Activated CD8-positive, alpha-beta memory T cell treated with anti-CD3 and anti-CD28 coated beads, Interleukin-2, amount 50 U/mL, for 24 hours (primary cell): ENCODE data around the gene ZBTB12.
"Not testable (repeated sequence)": the region's sequence is repeated elsewhere in the genome, so short reads cannot be mapped to it uniquely, and the experiment has no call there.

Experiments
- DNase-seq: peaks from one replicate; pipeline ENCODE4 v3.0.0-alpha.2; 2020; ENCODE audit errors: extremely low read depth

Gene ZBTB12

GRCh38 chr6:31876357-31876756, 25.5 kb downstream of the ZBTB12 start:
- no peak for DNase-seq

- no peak for DNase-seq
Measured at GRCh38 chr6:31875877-31876276, 26.0 kb downstream of the ZBTB12 start.

GRCh38 chr6:31874836-31875572, 26.9 kb downstream of the ZBTB12 start:
- DNase-seq: no peak

GRCh38 chr6:31874084-31874670, 27.7 kb downstream of the ZBTB12 start:
- no peak for DNase-seq

GRCh38 chr6:31871046-31871659, 30.7 kb downstream of the ZBTB12 start:
- no peak for DNase-seq

- DNase-seq: no peak
Measured at GRCh38 chr6:31870385-31870921, 31.4 kb downstream of the ZBTB12 start.

- no peak for DNase-seq
Measured at GRCh38 chr6:31869343-31869742, 32.5 kb downstream of the ZBTB12 start.

GRCh38 chr6:31868658-31868971, 33.3 kb downstream of the ZBTB12 start:
- DNase-seq: not testable (repeated sequence)

- DNase-seq: no peak
Measured at GRCh38 chr6:31865205-31866118, 36.4 kb downstream of the ZBTB12 start.

GRCh38 chr6:31864818-31865204, 37.1 kb downstream of the ZBTB12 start:
- DNase-seq: no peak

- DNase-seq: not testable (repeated sequence)
Measured at GRCh38 chr6:31864123-31864562, 37.7 kb downstream of the ZBTB12 start.

- DNase-seq: peak; percentile 99
Measured at GRCh38 chr6:31862344-31863235, 39.3 kb downstream of the ZBTB12 start, which contains the start of gene NEU1. Gene NEU1, minus strand, starts transcription at chr6:31862821. Its CDS starts 45 bp downstream, at chr6:31862776.

- no peak for DNase-seq
Measured at GRCh38 chr6:31861919-31862343, 40.0 kb downstream of the ZBTB12 start.

- no peak for DNase-seq
Measured at GRCh38 chr6:31861150-31861549, 40.7 kb downstream of the ZBTB12 start.

GRCh38 chr6:31860349-31860748, 41.5 kb downstream of the ZBTB12 start:
- no peak for DNase-seq

GRCh38 chr6:31859923-31860322, 42.0 kb downstream of the ZBTB12 start:
- no peak for DNase-seq

- DNase-seq: no peak
Measured at GRCh38 chr6:31858707-31859106, 43.2 kb downstream of the ZBTB12 start.

- DNase-seq: not testable (repeated sequence)
Measured at GRCh38 chr6:31857774-31858173, 44.1 kb downstream of the ZBTB12 start.

GRCh38 chr6:31851980-31852718, 49.7 kb downstream of the ZBTB12 start:
- DNase-seq: not testable (repeated sequence)

- no peak for DNase-seq
Measured at GRCh38 chr6:31851485-31851832, 50.4 kb downstream of the ZBTB12 start.
